K562 (cell line): ENCODE data around the gene MYCL. TPM values are rescaled to one million over a fixed set of nuclear protein-coding genes. Genes with fewer than 3 reads are reported as not detected.

Experiments used
- CBFA2T2 ChIP-seq: fragments of 450-650 bp; conservative IDR thresholded peaks from 2 replicates; pipeline ENCODE4 v1.6.1; 2017; ENCODE audit warnings: mild to moderate bottlenecking
- CBX5 ChIP-seq: IDR thresholded peaks from 2 replicates; pipeline ENCODE4 v1.6.1; 2014; ENCODE audit warnings: low read depth, borderline replicate concordance
- CBX8 ChIP-seq: fragments of 200-600 bp; sonication (generic); IDR thresholded peaks from 2 replicates; pipeline ENCODE4 v1.6.1; 2012; ENCODE audit warnings: borderline replicate concordance, mixed run types, low read depth, mild to moderate bottlenecking, moderate library complexity, mixed read lengths, low read length, control low read depth, inconsistent platforms; ENCODE audit not compliant: poor library complexity, severe bottlenecking; ENCODE audit errors: extremely low read depth
- CEBPG ChIP-seq, 3 experiments: fragments of 200-800 bp in 1 of 3; sonication (Bioruptor generic) in 1 of 3; sonication (generic) in 1 of 3; formaldehyde crosslinking in 1 of 3; IDR thresholded peaks in 2 of 3; conservative IDR thresholded peaks in 1 of 3; 2 replicates each; pipeline versions ENCODE4 v1.6.1 to v1.8.0; 2016 to 2022; ENCODE audit warnings: missing compliant biosample characterization in 2 of 3, missing genetic modification characterization in 2 of 3, mild to moderate bottlenecking in 1 of 3, missing genetic modification reagents in 1 of 3
- CSDE1 ChIP-seq, 2 experiments: fragments of 450-650 bp; IDR thresholded peaks; 2 replicates each; pipeline ENCODE4 v1.6.1; 2016; ENCODE audit warnings: mild to moderate bottlenecking in 1 of 2
- EGR1 ChIP-seq: fragments of 450-650 bp; conservative IDR thresholded peaks from 2 replicates; pipeline ENCODE4 v1.6.1; 2017; ENCODE audit warnings: mild to moderate bottlenecking
- ETS2 ChIP-seq: IDR thresholded peaks from 2 replicates; pipeline ENCODE4 v1.6.1; 2016; ENCODE audit warnings: borderline replicate concordance, missing genetic modification characterization, mild to moderate bottlenecking, moderate library complexity, missing compliant biosample characterization; ENCODE audit not compliant: poor library complexity, severe bottlenecking
- FOXA1 ChIP-seq: fragments of 450-650 bp; IDR thresholded peaks from 2 replicates; pipeline ENCODE4 v1.6.1; 2016; ENCODE audit warnings: mild to moderate bottlenecking, borderline replicate concordance
- HDGF ChIP-seq: fragments of 450-650 bp; IDR thresholded peaks from 2 replicates; pipeline ENCODE4 v1.6.1; 2016
- JUND ChIP-seq, 2 experiments: IDR thresholded peaks; 2 replicates in 1 of 2; 3 replicates in 1 of 2; pipeline ENCODE4 v1.6.1; 2011; ENCODE audit warnings: borderline replicate concordance in 2 of 2, low read depth in 2 of 2, low read length in 2 of 2, improper control_type of control experiment in 1 of 2, missing biosample characterization in 1 of 2, missing genetic modification characterization in 1 of 2, missing genetic modification reagents in 1 of 2
- KAT7 ChIP-seq: sonication (generic); formaldehyde crosslinking; IDR thresholded peaks from 2 replicates; pipeline ENCODE4 v1.8.0; 2022; ENCODE audit warnings: missing genetic modification reagents, mild to moderate bottlenecking, borderline replicate concordance
- MBD2 ChIP-seq: sonication (generic); IDR thresholded peaks from 2 replicates; pipeline ENCODE4 v1.6.1; 2016; ENCODE audit warnings: low read depth, borderline replicate concordance
- MIER1 ChIP-seq: fragments of 450-650 bp; IDR thresholded peaks from 2 replicates; pipeline ENCODE4 v1.6.1; 2016; ENCODE audit warnings: antibody characterized with exemption, mild to moderate bottlenecking, low read depth
- PPARD ChIP-seq: fragments of 250-450 bp; sonication (Bioruptor Pico); IDR thresholded peaks from 2 replicates; pipeline ENCODE4 v1.8.0; 2022; ENCODE audit warnings: inconsistent platforms, mild to moderate bottlenecking, moderate library complexity
- RBBP5 ChIP-seq: fragments of 200-600 bp; sonication (generic); IDR thresholded peaks from 2 replicates; pipeline ENCODE4 v1.6.1; 2012; ENCODE audit warnings: borderline replicate concordance, mild to moderate bottlenecking, low read length, control low read depth, inconsistent platforms; ENCODE audit not compliant: insufficient read depth, poor library complexity, severe bottlenecking
- RFX7 ChIP-seq: fragments of 250-450 bp; sonication (Bioruptor Pico); IDR thresholded peaks from 2 replicates; pipeline ENCODE4 v1.5.1; 2021; ENCODE audit warnings: mild to moderate bottlenecking
- SMARCC2 ChIP-seq: fragments of 450-650 bp; IDR thresholded peaks from 2 replicates; pipeline ENCODE4 v1.6.1; 2017; ENCODE audit warnings: antibody characterized with exemption, moderate library complexity, mild to moderate bottlenecking, low read depth
- SMARCE1 ChIP-seq: fragments of 450-650 bp; IDR thresholded peaks from 2 replicates; pipeline ENCODE4 v1.7.1; 2016; ENCODE audit warnings: mild to moderate bottlenecking
- SMC3 ChIP-seq: conservative IDR thresholded peaks from 2 replicates; pipeline ENCODE4 v1.6.1; 2011; ENCODE audit warnings: low read depth, low read length, improper control_type of control experiment; ENCODE audit not compliant: insufficient read depth
- TAL1 ChIP-seq: fragments of 450-650 bp; IDR thresholded peaks from 2 replicates; pipeline ENCODE4 v1.6.1; 2016; ENCODE audit warnings: mild to moderate bottlenecking
- TEAD2 ChIP-seq: fragments of 450-650 bp; IDR thresholded peaks from 2 replicates; pipeline ENCODE4 v1.6.1; 2016; ENCODE audit warnings: missing genetic modification characterization, control low read depth, missing compliant biosample characterization
- ZNF639 ChIP-seq, 2 experiments: fragments of 200-800 bp in 1 of 2; sonication (Bioruptor generic) in 1 of 2; sonication (generic) in 1 of 2; formaldehyde crosslinking in 1 of 2; IDR thresholded peaks in 1 of 2; conservative IDR thresholded peaks in 1 of 2; 2 replicates each; pipeline versions ENCODE4 v1.5.0 to v1.6.1; 2016 to 2020; ENCODE audit warnings: missing compliant biosample characterization in 1 of 2, missing genetic modification characterization in 1 of 2, missing genetic modification reagents in 1 of 2
- ZNF766 ChIP-seq: fragments of 200-800 bp; sonication (Bioruptor generic); conservative IDR thresholded peaks from 2 replicates; pipeline ENCODE4 v1.6.1; 2016; ENCODE audit warnings: missing genetic modification characterization, missing compliant biosample characterization
- polyA plus RNA-seq, 8 experiments: library from polyadenylated mRNA; depleted of rRNA in 4 of 8; stranded (reverse) in 5 of 8; unstranded in 3 of 8; fragments of >200 nt; fragmentation: Nextera tagmentation in 2 of 8; fragmentation: Illumina TruSeq in 1 of 8; extraction: Ambion mirVana in 2 of 8; extraction: Trizol in 1 of 8; gene quantifications; 2 replicates each; pipeline versions ENCODE4 v1.2.1 to v1.2.3, GENCODE V29; 2011 to 2014; ENCODE audit warnings: inconsistent platforms in 1 of 8, missing spikeins in 1 of 8
- total RNA-seq, 7 experiments: library from RNA; depleted of rRNA in 6 of 7; stranded (reverse); fragments of >200 nt in 6 of 7; fragmentation: Illumina TruSeq in 2 of 7; extraction: Trizol in 2 of 7; gene quantifications; 2 replicates each; pipeline versions ENCODE4 v1.2.1 to v1.2.3, GENCODE V29; 2011 to 2021; ENCODE audit warnings: low replicate concordance in 1 of 7
- TF ChIP-seq, protein P1 (sequence below): fragments of 450-650 bp; IDR thresholded peaks from 2 replicates; pipeline ENCODE4 v1.6.1; 2016; ENCODE audit warnings: mild to moderate bottlenecking

MYCL gene
- total and polyA plus RNA-seq, 9 of the 15 experiments (the other 6 are each of a cell fraction or from before 2014, with no cell fraction given) = 3.5 to 22.0 (median 12.8) TPM

DNA sequence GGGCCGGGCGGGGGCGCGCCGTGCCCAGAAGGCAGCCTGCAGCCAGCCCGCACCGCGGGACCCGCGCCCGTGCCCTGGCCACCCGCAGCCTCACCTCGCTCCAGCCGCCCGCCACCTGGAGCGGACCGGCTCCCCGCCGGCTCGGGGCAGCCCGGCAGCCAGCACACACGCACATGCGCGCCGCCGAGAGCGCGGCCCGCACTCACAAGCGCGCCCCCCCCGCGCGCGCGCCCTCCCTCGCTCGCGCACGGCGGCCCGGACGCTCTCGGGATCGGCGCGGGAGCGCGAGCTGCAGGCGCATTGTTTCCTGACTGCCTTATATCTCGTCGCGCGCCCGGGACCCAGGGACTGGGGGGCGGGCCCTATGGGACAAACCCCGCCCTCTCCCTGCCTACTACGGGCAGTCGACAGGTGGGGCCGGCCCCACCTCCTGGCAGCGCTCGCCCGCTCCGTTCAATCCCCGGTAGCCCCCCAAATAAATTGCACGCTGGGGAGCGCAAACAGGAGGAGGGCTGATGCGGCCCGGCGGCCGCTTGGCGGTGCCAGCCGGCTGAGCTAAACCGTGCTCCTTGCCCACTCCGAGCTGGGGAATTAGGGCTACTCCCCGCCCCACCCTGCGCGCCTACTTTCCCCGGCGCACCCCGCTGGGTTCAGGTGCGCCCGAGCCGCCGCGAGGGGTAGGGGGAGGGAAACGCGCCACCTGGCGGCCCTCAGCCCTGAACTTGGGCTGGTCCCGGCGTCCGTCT lies at the start of gene MYCL (continued):
- TF ChIP-seq, protein P1, sequence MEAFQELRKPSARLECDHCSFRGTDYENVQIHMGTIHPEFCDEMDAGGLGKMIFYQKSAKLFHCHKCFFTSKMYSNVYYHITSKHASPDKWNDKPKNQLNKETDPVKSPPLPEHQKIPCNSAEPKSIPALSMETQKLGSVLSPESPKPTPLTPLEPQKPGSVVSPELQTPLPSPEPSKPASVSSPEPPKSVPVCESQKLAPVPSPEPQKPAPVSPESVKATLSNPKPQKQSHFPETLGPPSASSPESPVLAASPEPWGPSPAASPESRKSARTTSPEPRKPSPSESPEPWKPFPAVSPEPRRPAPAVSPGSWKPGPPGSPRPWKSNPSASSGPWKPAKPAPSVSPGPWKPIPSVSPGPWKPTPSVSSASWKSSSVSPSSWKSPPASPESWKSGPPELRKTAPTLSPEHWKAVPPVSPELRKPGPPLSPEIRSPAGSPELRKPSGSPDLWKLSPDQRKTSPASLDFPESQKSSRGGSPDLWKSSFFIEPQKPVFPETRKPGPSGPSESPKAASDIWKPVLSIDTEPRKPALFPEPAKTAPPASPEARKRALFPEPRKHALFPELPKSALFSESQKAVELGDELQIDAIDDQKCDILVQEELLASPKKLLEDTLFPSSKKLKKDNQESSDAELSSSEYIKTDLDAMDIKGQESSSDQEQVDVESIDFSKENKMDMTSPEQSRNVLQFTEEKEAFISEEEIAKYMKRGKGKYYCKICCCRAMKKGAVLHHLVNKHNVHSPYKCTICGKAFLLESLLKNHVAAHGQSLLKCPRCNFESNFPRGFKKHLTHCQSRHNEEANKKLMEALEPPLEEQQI = no peak
- no peak for TF ChIP-seq TAL1
- no peak for TF ChIP-seq CBFA2T2
- TF ChIP-seq ZNF639 (CRISPR knock-in tag; conservative IDR thresholded peaks at IDR 0.05 in 1 of 2, IDR thresholded peaks at IDR 0.05 in 1 of 2) = peak in 1 of 2 experiments; percentile 98; a peak in 2 of 4 replicates
- no peak for TF ChIP-seq CEBPG (CRISPR knock-in tag; IDR thresholded peaks at IDR 0.05)
- TF ChIP-seq CEBPG (tag; conservative IDR thresholded peaks at IDR 0.05 in 1 of 2, IDR thresholded peaks at IDR 0.05 in 1 of 2) = no peak
- TF ChIP-seq MIER1 = no peak
- no peak for TF ChIP-seq HDGF
- TF ChIP-seq KAT7 (CRISPR knock-in tag) = peak; percentile 74; the same call in 1 of the 2 replicates
- TF ChIP-seq PPARD (CRISPR knock-in tag) = no peak
- peak; percentile 67; the same call in 1 of the 2 replicates for TF ChIP-seq SMC3
- TF ChIP-seq SMARCE1 = peak; percentile 68
- TF ChIP-seq ZNF766 (CRISPR knock-in tag) = peak; percentile 100
- TF ChIP-seq CSDE1 (IDR thresholded peaks at IDR 0.05) = no peak
- no peak for TF ChIP-seq MBD2
- TF ChIP-seq RFX7 = no peak
- TF ChIP-seq ETS2 = peak; percentile 67
- peak; percentile 61 for TF ChIP-seq JUND (IDR thresholded peaks at IDR 0.05; ENCODE audit: borderline replicate concordance, low read depth, low read length)
- no peak; the same call in 2 of the 3 replicates for TF ChIP-seq JUND (tag; IDR thresholded peaks at IDR 0.05; ENCODE audit: borderline replicate concordance, low read depth, low read length)
- TF ChIP-seq SMARCC2 = no peak
- TF ChIP-seq CBX5 = no peak
- no peak for TF ChIP-seq FOXA1
- TF ChIP-seq TEAD2 (tag) = no peak
- no peak for TF ChIP-seq EGR1
- no peak for TF ChIP-seq CBX8
- peak; percentile 46 for TF ChIP-seq RBBP5
